DND-41 (cell line): ENCODE results near the gene MYH13.
A peak's percentile ranks its signal among the peaks of the same experiment; 100 is the strongest.

Experiments used
- ATAC-seq: fragments of 200-7000 bp; cut with Tn5 transposase; 3 replicates; pipeline ENCODE4 v1.9.1; 2021; ENCODE audit warnings: low read depth; ENCODE audit not compliant: insufficient read depth
- DNase-seq: peaks from one replicate; pipeline ENCODE4 v3.0.0-alpha.2; 2020
- H2AFZ ChIP-seq: 2 replicates; pipeline ENCODE4 v1.6.0; 2012; ENCODE audit warnings: low read depth, low read length
- H3K27ac ChIP-seq: 2 replicates; pipeline ENCODE4 v1.5.1; 2012; ENCODE audit warnings: low read length, inconsistent platforms
- H3K27me3 ChIP-seq: fragments of 200-600 bp; sonication (generic); 2 replicates; pipeline ENCODE4 v1.6.0; 2012; ENCODE audit warnings: low read length, mild to moderate bottlenecking, inconsistent platforms; ENCODE audit not compliant: insufficient read depth, poor library complexity
- H3K36me3 ChIP-seq: 2 replicates; pipeline ENCODE4 v1.5.1; 2012; ENCODE audit warnings: low read length, inconsistent platforms; ENCODE audit not compliant: insufficient read depth
- H3K4me1 ChIP-seq: 2 replicates; pipeline ENCODE4 v1.5.1; 2012; ENCODE audit warnings: mild to moderate bottlenecking, low read length; ENCODE audit not compliant: insufficient read depth
- H3K4me2 ChIP-seq: 2 replicates; pipeline ENCODE4 v1.6.0; 2012; ENCODE audit warnings: mild to moderate bottlenecking, moderate library complexity, low read length, inconsistent platforms; ENCODE audit not compliant: insufficient read depth
- H3K4me3 ChIP-seq, 2 experiments: fragments of 200-600 bp in 1 of 2; shearing (Covaris generic) in 1 of 2; 2 replicates each; pipeline ENCODE4 v1.5.1; 2012 to 2016; ENCODE audit warnings: inconsistent platforms in 2 of 2, low read length in 2 of 2, mild to moderate bottlenecking in 2 of 2, low read depth in 1 of 2, moderate library complexity in 1 of 2
- H3K79me2 ChIP-seq: 2 replicates; pipeline ENCODE4 v1.6.0; 2012; ENCODE audit warnings: low read length, inconsistent platforms; ENCODE audit not compliant: insufficient read depth
- H3K9ac ChIP-seq: 2 replicates; pipeline ENCODE4 v1.6.0; 2012; ENCODE audit warnings: low read depth, mild to moderate bottlenecking, inconsistent platforms, low read length, moderate library complexity
- H3K9me3 ChIP-seq: 2 replicates; pipeline ENCODE4 v1.5.1; 2012; ENCODE audit warnings: low read length, moderate library complexity, mild to moderate bottlenecking, inconsistent platforms; ENCODE audit not compliant: insufficient read depth, severe bottlenecking
- H4K20me1 ChIP-seq: 2 replicates; pipeline ENCODE4 v1.6.0; 2012; ENCODE audit warnings: low read length; ENCODE audit not compliant: insufficient read depth
- EZH2 ChIP-seq: IDR thresholded peaks from 3 replicates; pipeline ENCODE4 v1.6.1; 2012; ENCODE audit warnings: borderline replicate concordance, low read depth, mild to moderate bottlenecking, moderate library complexity, low read length, inconsistent platforms; ENCODE audit not compliant: severe bottlenecking
- TF ChIP-seq, protein P1 (sequence below): IDR thresholded peaks from 2 replicates; pipeline ENCODE4 v1.5.1; 2012; ENCODE audit warnings: borderline replicate concordance, low read length, moderate library complexity, mild to moderate bottlenecking; ENCODE audit not compliant: poor library complexity, severe bottlenecking; ENCODE audit errors: extremely low read depth

The MYH13 gene

DNA sequence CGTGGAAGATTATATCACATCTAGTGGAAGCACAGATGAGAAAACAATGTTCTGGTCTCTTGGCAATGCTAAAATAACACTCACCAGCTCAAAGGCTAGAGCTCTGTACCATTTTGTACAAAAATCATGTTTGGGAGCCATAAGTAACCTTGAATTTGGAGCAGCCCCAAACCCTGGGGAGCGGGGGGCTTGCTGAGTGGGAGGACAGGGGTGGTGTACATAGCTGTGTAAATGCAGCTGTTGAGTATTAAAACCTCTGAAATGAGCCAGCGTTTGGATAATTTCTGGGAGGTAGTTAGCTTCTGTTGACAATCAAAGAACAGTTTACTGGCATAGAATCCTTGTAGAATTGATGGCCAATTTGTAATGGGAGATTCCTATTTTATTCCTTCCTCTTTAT, 44.6 kb upstream of the MYH13 start:
- Histone ChIP-seq H2AFZ (no peak overlapping the region), H3K4me1 (no peaks in the 10 kb centered on the region), H3K27ac (no peak overlapping the region), H3K79me2 (no peaks in the 10 kb centered on the region), H3K9me3 (no peaks in the 10 kb centered on the region), H3K9ac (no peak overlapping the region), H3K4me2 (no peak overlapping the region), H3K4me3 (no peak overlapping the region), H3K36me3 (no peaks in the 10 kb centered on the region), H4K20me1 (no peaks in the 10 kb centered on the region), H3K27me3 (peaks cover 22% of the 10 kb centered on the region)
- no peak for DNase-seq
- no peak for ATAC-seq
- TF ChIP-seq, protein P1, sequence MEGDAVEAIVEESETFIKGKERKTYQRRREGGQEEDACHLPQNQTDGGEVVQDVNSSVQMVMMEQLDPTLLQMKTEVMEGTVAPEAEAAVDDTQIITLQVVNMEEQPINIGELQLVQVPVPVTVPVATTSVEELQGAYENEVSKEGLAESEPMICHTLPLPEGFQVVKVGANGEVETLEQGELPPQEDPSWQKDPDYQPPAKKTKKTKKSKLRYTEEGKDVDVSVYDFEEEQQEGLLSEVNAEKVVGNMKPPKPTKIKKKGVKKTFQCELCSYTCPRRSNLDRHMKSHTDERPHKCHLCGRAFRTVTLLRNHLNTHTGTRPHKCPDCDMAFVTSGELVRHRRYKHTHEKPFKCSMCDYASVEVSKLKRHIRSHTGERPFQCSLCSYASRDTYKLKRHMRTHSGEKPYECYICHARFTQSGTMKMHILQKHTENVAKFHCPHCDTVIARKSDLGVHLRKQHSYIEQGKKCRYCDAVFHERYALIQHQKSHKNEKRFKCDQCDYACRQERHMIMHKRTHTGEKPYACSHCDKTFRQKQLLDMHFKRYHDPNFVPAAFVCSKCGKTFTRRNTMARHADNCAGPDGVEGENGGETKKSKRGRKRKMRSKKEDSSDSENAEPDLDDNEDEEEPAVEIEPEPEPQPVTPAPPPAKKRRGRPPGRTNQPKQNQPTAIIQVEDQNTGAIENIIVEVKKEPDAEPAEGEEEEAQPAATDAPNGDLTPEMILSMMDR, result no peak
- TF ChIP-seq EZH2, result no peak

DNA sequence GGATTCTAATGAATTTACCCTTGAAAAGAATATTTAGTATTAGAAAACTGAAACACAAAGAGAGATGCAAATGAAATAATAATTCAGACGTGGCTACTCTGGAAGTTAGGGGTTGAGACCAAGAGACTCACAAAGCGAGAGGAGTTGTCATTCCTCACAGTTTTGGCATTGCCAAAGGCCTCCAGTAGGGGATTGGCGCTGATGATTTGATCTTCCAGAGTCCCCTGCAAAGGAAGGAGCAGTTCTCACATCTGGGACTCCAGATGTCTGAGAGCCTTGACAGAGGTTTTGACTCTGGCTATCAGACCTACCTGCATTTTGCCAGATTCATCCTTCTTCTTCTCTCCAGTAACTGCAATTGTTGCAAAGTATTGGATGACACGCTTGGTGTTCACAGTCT, 42.4 kb upstream of the MYH13 start:
- Histone ChIP-seq H3K4me3 (no peak overlapping the region), H3K9me3 (no peaks in the 10 kb centered on the region), H3K36me3 (no peaks in the 10 kb centered on the region), H3K4me1 (no peaks in the 10 kb centered on the region), H3K9ac (no peak overlapping the region), H3K79me2 (no peaks in the 10 kb centered on the region), H4K20me1 (no peaks in the 10 kb centered on the region), H2AFZ (no peak overlapping the region), H3K4me2 (no peak overlapping the region), H3K27me3 (peaks cover 16% of the 10 kb centered on the region), H3K27ac (no peak overlapping the region)
- no peak for TF ChIP-seq EZH2
- TF ChIP-seq, protein P1, result no peak
- ATAC-seq (no peak), DNase-seq (no peak)

DNA sequence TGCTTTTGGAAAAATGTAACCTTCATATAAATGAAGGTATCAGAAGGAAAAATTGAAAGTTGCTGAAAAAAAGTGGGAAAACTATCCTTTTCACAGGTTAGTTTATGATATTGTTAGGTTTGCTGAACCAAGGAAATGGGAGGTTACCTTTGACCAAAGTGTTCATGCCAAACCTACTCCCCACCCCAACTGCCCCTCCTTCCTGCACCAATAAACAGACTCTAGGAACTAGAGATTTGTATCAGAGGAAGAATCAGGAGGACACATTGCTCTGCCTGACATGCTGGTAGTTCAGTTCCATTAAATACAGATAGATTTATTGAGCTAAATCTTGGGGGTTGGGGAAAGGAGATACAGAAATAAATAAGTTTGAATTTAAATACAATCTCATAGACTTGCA, 30.8 kb upstream of the MYH13 start:
- Histone ChIP-seq H2AFZ (no peak overlapping the region), H3K36me3 (no peaks in the 10 kb centered on the region), H3K4me1 (no peaks in the 10 kb centered on the region), H3K4me3 (no peak overlapping the region), H3K79me2 (no peaks in the 10 kb centered on the region), H3K9me3 (no peaks in the 10 kb centered on the region), H4K20me1 (no peaks in the 10 kb centered on the region), H3K4me2 (no peak overlapping the region), H3K27me3 (peaks cover 14% of the 10 kb centered on the region), H3K27ac (no peak overlapping the region), H3K9ac (no peak overlapping the region)
- ATAC-seq (no peak), DNase-seq (no peak)
- TF ChIP-seq EZH2, result no peak
- TF ChIP-seq, protein P1, result no peak

DNA sequence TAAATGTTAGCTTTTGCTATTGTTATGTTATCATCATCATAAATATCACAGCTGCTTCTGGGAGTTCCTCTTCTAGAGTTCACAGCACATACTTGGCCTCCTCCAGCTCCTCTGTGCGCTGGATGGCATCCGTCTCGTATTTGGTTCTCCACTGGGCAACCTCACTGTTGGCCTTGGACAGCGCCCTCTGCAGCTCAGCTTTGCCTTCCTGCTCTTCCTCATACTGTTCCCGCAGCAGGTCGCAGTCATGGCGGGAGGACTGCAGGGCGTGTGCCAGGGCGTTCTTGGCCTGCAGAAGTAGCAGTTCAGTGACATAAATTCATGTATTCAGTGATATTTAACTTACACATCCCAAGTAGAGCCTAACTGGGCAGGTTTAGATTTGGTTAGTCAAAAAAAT, 25.5 kb upstream of the MYH13 start:
- no peak overlapping the region for H3K9ac ChIP-seq
- H3K27ac ChIP-seq, result no peak overlapping the region
- ATAC-seq, result no peak
- TF ChIP-seq, protein P1, result peak; percentile 28
- no peak for TF ChIP-seq EZH2
- no peak overlapping the region for H2AFZ ChIP-seq
- H3K4me2 ChIP-seq, result no peak overlapping the region
- H3K9me3 ChIP-seq, result no peaks in the 10 kb centered on the region
- H3K79me2 ChIP-seq, result no peaks in the 10 kb centered on the region
- H3K36me3 ChIP-seq, result no peaks in the 10 kb centered on the region
- peaks cover 8% of the 10 kb centered on the region for H3K27me3 ChIP-seq
- H3K4me3 ChIP-seq, result no peak overlapping the region
- H4K20me1 ChIP-seq, result no peaks in the 10 kb centered on the region
- no peaks in the 10 kb centered on the region for H3K4me1 ChIP-seq
- no peak for DNase-seq
